ENCODE measurements around the gene APOA4. TPM values are rescaled to one million over a fixed set of nuclear protein-coding genes. Genes with fewer than 3 reads are reported as not detected.

Gene APOA4
- total and polyA plus RNA-seq, 2 experiments from 2014 or later: not detected

DNA sequence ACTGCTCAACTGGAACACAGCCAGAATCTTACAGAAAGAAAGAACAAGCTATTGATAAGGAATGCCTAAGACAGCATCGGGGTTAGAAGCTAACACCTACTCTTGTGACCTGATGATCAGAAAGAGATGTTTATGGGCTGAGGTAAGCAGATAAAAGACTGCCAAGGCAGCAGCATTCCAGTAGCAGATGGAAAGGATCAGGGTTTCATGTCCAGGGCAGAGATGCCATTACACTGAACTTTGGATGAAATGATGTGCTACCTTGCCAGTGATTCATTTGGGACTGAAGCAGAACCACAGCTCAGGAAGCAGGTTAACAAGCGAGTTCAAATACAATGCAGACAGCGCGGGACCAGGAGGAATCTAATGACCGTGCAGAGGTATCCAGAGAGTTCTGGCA, 41.4 kb upstream of the APOA4 start (continued):
- TF ChIP-seq STAT1 (IDR thresholded peaks at IDR 0.05; ENCODE audit: unreplicated experiment) (no peak), CREB1 (CRISPR knock-in tag; IDR thresholded peaks at IDR 0.05; ENCODE audit: low read depth) (no peak)

DNA sequence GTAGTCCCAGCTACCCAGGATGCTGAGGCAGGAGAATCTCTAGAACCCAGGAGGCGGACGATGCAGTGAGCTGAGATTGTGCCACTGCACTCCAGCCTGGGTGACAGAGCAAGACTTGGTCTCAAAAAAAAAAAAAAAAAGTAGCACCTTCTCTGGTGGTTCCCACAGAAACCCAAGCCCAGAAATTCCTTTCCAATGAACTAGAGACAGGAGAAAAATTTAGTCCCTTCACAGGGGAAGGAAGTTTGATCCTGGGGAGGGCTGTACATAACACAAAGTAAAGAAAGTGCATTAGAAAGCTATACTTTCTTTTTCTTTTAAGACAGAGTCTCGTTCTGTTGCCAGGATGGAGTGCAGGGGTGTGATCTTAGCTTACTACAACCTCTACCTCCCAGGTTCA, 39.8 kb upstream of the APOA4 start:
- Histone ChIP-seq H3K9me2 (ENCODE audit: insufficient read depth) (no peaks in the 10 kb centered on the region), H3K4me2 (no peak overlapping the region), H3K79me2 (replicated peaks; ENCODE audit: insufficient read depth) (no peaks in the 10 kb centered on the region), H3K27me3 (ENCODE audit: insufficient read depth) (no peaks in the 10 kb centered on the region), H3K4me3 (no peak overlapping the region), H4K20me1 (replicated peaks; ENCODE audit: insufficient read depth) (no peaks in the 10 kb centered on the region), H3K27ac (ENCODE audit: low read depth) (no peak overlapping the region), H3K36me3 (ENCODE audit: insufficient read depth) (peaks cover 28% of the 10 kb centered on the region), H2AFZ (no peak overlapping the region), H3F3A (replicated peaks; ENCODE audit: low read depth) (no peaks in the 10 kb centered on the region), H3K4me1 (ENCODE audit: insufficient read depth) (no peaks in the 10 kb centered on the region)
- Mint-ChIP-seq H3K27ac (no peak overlapping the region), H3K36me3 (ENCODE audit: low read depth) (peaks cover 38% of the 10 kb centered on the region), H3K4me3 (no peak overlapping the region), H3K4me1 (no peaks in the 10 kb centered on the region), H3K27me3 (ENCODE audit: insufficient read depth, low read depth, poor library complexity) (peaks cover 2% of the 10 kb centered on the region), H3K9me3 (no peaks in the 10 kb centered on the region)
- no peak for ATAC-seq
- TF ChIP-seq POLR2AphosphoS5 (IDR thresholded peaks at IDR 0.05; ENCODE audit: low read depth) (no peak), CREB1 (CRISPR knock-in tag; IDR thresholded peaks at IDR 0.05; ENCODE audit: low read depth) (no peak)
- DNase-seq (ENCODE audit: low spot score): no peak

DNA sequence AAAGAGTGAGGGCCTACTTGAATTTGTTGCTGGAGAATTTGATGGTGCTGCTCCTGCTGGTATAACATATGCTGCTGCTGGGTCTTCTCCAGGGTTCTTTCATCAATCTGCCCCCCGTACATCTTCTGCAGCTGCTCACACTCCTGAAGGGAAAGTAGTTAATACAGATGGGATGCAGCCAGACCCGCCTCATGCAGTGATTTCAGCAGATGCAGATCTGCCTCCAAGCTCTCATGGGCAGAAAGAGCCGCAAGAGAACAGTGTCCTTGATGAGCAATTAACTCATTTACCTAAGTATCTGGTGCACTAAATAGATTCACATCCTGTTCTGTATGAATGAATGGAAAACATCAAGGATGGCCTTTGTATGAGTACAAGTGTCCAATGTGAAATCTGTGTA, 39.1 kb upstream of the APOA4 start:
- ATAC-seq (no peak), DNase-seq (ENCODE audit: low spot score) (no peak)
- no peak overlapping the region for H3K4me3 ChIP-seq
- H3K4me3 Mint-ChIP-seq: no peak overlapping the region
- no peaks in the 10 kb centered on the region for H3K27me3 ChIP-seq (ENCODE audit: insufficient read depth)
- H3K27me3 Mint-ChIP-seq (ENCODE audit: insufficient read depth, low read depth, poor library complexity): peaks cover 2% of the 10 kb centered on the region
- no peak overlapping the region for H3K4me2 ChIP-seq
- H3K4me1 Mint-ChIP-seq: no peaks in the 10 kb centered on the region
- H3K4me1 ChIP-seq (ENCODE audit: insufficient read depth): no peaks in the 10 kb centered on the region
- H4K20me1 ChIP-seq (replicated peaks; ENCODE audit: insufficient read depth): no peaks in the 10 kb centered on the region
- H3K27ac ChIP-seq (ENCODE audit: low read depth): no peak overlapping the region
- no peaks in the 10 kb centered on the region for H3K79me2 ChIP-seq (replicated peaks; ENCODE audit: insufficient read depth)
- no peaks in the 10 kb centered on the region for H3K9me3 Mint-ChIP-seq
- peaks cover 21% of the 10 kb centered on the region for H3K36me3 ChIP-seq (ENCODE audit: insufficient read depth)
- peaks cover 34% of the 10 kb centered on the region for H3K36me3 Mint-ChIP-seq (ENCODE audit: low read depth)
- no peak overlapping the region for H2AFZ ChIP-seq
- H3F3A ChIP-seq (replicated peaks; ENCODE audit: low read depth): no peaks in the 10 kb centered on the region
- H3K27ac Mint-ChIP-seq: no peak overlapping the region
- no peaks in the 10 kb centered on the region for H3K9me2 ChIP-seq (ENCODE audit: insufficient read depth)
- no peak for TF ChIP-seq JUNB (IDR thresholded peaks at IDR 0.05; ENCODE audit: unreplicated experiment)
- no peak for TF ChIP-seq STAT1 (IDR thresholded peaks at IDR 0.05; ENCODE audit: unreplicated experiment)
- TF ChIP-seq EZH2 (IDR thresholded peaks at IDR 0.05; ENCODE audit: low read depth, unreplicated experiment): no peak
- TF ChIP-seq, protein P1, sequence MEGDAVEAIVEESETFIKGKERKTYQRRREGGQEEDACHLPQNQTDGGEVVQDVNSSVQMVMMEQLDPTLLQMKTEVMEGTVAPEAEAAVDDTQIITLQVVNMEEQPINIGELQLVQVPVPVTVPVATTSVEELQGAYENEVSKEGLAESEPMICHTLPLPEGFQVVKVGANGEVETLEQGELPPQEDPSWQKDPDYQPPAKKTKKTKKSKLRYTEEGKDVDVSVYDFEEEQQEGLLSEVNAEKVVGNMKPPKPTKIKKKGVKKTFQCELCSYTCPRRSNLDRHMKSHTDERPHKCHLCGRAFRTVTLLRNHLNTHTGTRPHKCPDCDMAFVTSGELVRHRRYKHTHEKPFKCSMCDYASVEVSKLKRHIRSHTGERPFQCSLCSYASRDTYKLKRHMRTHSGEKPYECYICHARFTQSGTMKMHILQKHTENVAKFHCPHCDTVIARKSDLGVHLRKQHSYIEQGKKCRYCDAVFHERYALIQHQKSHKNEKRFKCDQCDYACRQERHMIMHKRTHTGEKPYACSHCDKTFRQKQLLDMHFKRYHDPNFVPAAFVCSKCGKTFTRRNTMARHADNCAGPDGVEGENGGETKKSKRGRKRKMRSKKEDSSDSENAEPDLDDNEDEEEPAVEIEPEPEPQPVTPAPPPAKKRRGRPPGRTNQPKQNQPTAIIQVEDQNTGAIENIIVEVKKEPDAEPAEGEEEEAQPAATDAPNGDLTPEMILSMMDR (conservative IDR thresholded peaks at IDR 0.05; ENCODE audit: low read depth in 2 of 2): no peak
- no peak for TF ChIP-seq POLR2AphosphoS5 (IDR thresholded peaks at IDR 0.05; ENCODE audit: low read depth)
- TF ChIP-seq, protein P2, sequence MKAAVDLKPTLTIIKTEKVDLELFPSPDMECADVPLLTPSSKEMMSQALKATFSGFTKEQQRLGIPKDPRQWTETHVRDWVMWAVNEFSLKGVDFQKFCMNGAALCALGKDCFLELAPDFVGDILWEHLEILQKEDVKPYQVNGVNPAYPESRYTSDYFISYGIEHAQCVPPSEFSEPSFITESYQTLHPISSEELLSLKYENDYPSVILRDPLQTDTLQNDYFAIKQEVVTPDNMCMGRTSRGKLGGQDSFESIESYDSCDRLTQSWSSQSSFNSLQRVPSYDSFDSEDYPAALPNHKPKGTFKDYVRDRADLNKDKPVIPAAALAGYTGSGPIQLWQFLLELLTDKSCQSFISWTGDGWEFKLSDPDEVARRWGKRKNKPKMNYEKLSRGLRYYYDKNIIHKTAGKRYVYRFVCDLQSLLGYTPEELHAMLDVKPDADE (IDR thresholded peaks at IDR 0.05): no peak
- no peak for TF ChIP-seq EZH2phosphoT487 (IDR thresholded peaks at IDR 0.05; ENCODE audit: unreplicated experiment)
- TF ChIP-seq, protein P3, sequence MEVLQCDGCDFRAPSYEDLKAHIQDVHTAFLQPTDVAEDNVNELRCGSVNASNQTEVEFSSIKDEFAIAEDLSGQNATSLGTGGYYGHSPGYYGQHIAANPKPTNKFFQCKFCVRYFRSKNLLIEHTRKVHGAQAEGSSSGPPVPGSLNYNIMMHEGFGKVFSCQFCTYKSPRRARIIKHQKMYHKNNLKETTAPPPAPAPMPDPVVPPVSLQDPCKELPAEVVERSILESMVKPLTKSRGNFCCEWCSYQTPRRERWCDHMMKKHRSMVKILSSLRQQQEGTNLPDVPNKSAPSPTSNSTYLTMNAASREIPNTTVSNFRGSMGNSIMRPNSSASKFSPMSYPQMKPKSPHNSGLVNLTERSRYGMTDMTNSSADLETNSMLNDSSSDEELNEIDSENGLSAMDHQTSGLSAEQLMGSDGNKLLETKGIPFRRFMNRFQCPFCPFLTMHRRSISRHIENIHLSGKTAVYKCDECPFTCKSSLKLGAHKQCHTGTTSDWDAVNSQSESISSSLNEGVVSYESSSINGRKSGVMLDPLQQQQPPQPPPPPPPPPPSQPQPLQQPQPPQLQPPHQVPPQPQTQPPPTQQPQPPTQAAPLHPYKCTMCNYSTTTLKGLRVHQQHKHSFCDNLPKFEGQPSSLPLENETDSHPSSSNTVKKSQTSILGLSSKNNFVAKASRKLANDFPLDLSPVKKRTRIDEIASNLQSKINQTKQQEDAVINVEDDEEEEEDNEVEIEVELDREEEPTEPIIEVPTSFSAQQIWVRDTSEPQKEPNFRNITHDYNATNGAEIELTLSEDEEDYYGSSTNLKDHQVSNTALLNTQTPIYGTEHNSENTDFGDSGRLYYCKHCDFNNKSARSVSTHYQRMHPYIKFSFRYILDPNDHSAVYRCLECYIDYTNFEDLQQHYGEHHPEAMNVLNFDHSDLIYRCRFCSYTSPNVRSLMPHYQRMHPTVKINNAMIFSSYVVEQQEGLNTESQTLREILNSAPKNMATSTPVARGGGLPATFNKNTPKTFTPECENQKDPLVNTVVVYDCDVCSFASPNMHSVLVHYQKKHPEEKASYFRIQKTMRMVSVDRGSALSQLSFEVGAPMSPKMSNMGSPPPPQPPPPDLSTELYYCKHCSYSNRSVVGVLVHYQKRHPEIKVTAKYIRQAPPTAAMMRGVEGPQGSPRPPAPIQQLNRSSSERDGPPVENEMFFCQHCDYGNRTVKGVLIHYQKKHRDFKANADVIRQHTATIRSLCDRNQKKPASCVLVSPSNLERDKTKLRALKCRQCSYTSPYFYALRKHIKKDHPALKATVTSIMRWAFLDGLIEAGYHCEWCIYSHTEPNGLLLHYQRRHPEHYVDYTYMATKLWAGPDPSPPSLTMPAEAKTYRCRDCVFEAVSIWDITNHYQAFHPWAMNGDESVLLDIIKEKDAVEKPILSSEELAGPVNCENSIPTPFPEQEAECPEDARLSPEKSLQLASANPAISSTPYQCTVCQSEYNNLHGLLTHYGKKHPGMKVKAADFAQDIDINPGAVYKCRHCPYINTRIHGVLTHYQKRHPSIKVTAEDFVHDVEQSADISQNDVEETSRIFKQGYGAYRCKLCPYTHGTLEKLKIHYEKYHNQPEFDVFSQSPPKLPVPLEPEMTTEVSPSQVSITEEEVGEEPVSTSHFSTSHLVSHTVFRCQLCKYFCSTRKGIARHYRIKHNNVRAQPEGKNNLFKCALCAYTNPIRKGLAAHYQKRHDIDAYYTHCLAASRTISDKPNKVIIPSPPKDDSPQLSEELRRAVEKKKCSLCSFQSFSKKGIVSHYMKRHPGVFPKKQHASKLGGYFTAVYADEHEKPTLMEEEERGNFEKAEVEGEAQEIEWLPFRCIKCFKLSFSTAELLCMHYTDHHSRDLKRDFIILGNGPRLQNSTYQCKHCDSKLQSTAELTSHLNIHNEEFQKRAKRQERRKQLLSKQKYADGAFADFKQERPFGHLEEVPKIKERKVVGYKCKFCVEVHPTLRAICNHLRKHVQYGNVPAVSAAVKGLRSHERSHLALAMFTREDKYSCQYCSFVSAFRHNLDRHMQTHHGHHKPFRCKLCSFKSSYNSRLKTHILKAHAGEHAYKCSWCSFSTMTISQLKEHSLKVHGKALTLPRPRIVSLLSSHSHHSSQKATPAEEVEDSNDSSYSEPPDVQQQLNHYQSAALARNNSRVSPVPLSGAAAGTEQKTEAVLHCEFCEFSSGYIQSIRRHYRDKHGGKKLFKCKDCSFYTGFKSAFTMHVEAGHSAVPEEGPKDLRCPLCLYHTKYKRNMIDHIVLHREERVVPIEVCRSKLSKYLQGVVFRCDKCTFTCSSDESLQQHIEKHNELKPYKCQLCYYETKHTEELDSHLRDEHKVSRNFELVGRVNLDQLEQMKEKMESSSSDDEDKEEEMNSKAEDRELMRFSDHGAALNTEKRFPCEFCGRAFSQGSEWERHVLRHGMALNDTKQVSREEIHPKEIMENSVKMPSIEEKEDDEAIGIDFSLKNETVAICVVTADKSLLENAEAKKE (CRISPR knock-in tag; IDR thresholded peaks at IDR 0.05): no peak
